Measurements from ENCODE around the gene EVX2.

Gene EVX2

DNA sequence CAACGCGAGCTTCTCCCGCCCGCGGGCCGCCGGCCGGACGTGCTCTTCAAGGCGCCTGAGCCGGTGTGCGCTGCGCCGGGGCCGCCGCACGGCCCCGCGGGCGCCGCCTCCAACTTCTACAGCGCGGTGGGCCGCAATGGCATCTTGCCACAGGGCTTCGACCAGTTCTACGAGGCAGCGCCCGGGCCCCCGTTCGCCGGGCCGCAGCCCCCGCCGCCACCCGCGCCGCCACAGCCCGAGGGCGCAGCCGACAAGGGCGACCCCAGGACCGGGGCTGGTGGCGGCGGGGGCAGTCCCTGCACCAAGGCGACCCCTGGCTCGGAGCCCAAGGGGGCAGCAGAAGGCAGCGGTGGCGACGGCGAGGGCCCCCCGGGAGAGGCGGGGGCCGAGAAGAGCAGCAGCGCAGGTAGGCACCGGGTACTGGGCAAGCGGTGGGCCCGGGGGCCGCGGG is 24.0 kb upstream of the EVX2 start:
- DNase-seq (ENCODE audit: low read depth): no peak

DNA sequence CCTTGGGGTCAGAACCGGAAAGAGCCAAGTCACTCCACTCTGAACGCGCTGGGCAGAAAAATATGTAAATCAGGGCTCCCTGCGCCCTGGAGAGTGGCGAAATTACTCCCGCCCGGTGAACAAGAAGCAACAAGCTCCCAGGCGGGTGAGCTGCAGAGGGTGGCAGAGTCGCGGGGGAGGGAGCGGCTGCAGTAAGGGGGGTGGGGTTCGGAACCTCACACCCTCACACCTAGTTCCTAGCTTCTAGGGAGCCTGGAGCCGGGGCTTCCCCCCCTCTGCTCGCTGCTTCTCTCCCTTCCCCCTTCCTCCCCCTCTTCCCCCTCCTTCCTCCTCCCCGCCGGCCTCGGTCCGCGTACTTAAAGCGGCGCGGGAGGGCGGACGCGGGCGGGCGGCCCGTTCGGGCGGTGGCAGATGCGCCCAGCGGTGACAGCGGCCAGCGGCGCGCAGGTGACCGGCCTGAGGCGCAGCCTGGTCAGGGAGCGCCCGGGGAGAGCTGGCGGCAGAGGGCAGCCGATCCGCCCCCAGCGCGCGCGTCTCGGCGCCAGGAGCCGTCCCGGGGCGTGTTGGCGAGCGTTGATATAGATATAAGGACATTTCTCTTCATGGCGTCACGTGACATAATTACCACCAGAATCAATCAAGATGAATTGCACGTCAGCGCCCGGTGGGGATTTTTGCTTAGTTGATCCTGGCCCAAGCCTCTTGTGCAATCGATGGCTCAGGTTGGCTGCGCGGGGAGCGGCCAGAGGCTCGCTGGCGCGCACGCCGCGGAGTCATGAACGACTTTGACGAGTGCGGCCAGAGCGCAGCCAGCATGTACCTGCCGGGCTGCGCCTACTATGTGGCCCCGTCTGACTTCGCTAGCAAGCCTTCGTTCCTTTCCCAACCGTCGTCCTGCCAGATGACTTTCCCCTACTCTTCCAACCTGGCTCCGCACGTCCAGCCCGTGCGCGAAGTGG is 23.1 kb upstream of the EVX2 start, which contains the start of gene HOXD11:
Gene HOXD11, plus strand, starts transcription at position 700 of the 959 bp plus-strand sequence. Its CDS starts 76 bp downstream, at position 776.
- no peak for DNase-seq (ENCODE audit: low read depth)

DNA sequence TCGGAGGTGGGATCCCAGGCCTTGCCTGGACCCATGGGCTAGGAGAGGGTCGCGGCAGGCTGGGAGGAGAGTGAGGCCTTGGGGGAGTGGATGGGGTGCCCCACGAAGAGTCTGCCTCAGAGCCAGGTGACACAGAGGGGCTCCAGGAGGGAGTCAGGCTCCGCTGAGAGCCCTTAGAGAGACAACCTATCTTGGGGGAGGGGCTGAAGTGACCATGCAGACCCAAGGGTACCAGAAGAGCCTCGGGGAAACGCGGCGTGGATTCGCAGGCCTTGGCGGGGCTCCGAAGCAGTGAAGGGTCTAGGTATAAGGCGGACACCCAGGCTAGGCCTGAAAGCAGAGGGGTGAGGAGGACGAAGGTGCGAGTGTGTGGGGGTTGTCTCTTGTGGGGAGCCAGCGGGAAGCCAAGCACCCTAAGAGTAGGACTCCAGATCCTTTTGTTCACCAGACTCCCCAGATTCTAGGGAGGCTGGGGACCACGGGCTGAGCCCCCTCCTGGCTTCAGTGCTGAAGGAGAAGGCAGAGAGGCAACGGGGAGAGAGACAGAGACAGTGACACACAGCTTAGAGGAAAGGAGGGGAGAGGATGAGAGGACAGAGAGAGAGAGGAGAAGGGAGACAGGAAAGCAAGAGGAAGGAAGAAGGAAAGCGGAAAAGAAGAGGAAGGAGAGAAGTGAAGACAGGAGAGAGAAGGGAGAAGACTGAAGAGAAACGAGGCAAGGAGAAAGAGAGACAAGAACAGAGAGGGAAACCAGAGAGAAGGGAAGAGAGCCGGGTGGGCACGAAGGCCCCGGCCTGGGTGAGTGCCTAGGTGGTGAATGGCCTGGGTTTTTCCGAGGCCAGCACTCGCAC is 22.2 kb upstream of the EVX2 start:
- no peak for DNase-seq (ENCODE audit: low read depth)

DNA sequence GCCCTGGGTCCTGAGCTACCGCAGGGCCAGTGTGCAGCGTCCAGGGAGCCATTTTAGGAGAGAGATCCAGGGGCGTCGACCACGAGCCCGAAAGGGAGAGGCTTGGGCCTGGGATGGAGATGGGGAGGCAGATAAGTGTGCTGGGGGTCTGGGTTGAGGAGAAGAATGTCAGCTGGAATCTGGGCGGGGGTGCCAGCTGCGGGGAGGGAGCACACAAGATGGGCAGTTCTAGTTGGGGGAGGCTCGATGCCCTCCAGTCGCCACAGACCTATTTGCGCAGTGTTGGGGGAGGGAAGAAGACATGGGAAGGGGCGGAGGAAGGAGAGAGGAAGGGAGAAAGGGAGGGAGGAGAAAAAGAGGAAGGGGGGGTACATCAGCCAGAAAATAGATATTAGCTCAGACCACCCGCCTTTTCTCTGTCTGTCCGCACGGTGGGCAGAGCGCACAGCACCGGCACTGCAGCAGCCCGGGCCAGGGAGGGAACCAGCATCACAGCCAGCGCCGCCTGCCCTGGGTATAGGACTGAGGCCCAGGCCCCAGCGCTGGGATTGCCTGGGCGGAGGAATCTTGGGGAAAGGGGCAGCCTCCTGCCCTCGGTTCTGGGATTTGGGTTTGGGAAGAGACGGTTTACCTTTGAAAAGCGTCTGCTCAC is 21.4 kb upstream of the EVX2 start:
- no peak for DNase-seq (ENCODE audit: low read depth)

DNA sequence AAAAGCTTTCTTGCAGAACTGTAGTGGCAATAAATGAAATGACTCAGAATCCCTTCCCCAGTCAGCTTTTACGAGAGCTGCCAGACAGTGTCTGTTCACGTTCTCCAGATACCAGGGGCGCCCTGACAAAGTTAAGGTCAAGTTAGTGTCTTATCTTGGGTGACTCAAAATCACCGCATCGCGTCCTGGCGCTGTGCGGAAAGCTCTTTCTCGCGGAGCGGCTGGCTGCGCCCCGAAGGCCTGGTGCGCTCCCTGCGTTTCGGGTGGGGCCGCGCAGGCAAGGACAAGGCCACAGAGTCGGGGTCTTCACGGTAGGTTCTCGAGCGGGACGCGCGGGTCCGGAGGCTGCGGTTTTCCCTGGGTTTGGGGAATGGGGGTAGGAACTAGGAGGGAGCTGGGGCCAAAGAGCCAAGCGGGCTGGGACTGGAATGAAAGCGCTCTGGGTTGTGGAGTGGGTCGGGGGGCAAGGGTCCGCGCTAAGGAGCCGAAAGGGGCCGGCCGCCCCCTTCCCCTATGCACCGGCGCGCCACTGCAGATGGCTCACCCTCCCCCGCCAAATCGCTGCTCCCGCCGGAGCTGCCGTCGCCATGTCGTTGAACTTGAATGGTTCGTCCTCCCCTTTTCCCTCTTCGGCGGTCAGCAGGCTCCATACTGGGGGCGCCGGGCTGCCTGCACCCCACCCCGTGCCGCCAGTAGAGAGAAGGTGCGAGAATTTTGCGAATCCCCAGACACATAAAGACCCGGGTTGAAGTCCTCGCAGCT is 20.7 kb upstream of the EVX2 start:
- no peak for DNase-seq (ENCODE audit: low read depth)

DNA sequence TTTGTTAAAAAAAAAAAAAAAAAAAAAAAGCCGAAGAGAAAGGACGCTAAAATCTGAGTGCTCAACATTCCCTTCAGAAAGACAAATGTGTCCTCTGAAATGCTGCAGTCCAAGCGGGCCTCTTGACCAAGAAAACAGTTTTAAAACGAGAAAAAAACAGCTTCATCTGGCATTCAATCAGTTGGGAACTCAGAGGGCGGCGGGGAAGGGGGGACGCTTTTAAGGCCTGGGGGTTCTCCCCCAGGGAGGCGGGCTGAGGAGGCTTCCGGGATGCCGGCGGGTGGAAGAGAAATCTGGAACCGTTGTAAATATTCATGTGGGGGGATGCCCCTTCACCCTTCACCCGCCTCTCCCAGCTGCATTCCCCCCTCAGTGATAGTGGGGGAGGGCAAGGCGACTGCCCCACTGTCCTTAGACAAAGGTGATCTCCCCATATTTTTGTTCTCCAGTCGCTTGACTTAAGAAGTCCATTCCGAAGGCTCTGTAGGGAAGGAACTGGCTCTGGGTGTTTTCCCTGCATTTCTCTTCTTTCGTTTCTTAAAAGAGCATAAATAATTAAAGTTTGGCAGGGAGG is 20.1 kb upstream of the EVX2 start:
- DNase-seq (ENCODE audit: low read depth): no peak

DNA sequence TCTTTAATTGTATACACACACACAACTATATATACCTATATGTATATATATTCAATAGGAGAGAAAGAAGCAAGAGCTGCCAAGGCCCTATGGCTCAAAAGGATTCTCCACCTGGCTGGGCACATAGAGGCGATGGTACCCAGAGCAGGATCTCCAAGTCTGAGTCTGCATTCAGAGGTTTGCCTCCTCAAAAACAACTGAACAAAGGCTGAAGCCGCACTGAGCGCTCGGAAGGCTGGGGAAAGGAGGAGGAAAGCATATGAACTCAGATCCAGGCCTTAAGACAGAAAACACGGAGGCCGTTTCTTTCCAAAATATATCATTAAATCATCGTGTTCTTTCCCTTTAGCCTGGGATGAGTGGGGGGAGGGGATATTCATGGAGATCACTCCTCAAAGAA is 19.4 kb upstream of the EVX2 start:
- no peak for DNase-seq (ENCODE audit: low read depth)

DNA sequence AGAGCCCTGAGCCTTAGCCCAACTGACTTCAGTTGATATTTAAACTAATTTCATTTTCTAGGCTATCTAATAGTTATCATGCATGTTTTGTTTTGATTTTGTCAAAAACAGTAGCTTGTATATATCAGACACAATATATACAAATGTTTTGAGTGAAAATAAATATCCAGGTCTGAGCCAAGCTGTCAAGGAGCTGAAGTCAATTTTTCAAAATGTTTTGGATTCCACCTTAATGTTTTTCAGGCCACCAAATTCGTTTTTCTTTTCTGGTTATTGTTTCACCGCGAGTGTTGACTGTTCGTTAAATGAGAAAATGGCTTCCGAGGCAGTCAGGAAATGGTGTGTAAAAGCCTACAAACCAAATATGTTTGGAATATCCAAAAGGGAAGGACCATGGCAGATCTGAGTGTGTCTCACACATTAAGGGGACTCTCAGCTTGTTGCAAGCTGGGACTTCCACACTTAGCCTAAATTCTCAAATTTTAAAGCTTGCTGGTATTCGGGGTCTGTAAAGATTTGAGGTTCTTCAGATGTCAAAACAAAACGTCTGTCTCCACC is 18.6 kb upstream of the EVX2 start:
- DNase-seq (ENCODE audit: low read depth): no peak

DNA sequence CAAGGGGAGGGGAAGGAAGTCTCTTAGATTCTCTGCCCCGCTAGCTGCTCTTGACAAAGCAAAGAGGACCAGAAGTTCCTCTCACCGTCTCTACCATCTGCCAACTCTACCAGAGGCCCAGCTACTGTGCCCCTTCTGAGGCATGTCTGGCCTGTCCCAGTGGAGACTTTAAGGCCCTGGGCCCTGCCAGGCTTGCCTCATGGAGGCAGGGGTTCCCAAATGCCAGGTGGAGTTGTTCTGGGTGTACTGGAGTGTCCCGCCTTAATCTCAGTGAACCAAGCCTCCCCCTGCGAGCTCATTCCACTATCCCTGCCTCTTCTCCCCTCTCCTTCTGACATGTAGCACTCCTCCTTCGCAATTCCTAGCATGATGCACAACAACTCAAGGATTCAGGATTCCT is 18.1 kb upstream of the EVX2 start:
- DNase-seq (ENCODE audit: low read depth): no peak

DNA sequence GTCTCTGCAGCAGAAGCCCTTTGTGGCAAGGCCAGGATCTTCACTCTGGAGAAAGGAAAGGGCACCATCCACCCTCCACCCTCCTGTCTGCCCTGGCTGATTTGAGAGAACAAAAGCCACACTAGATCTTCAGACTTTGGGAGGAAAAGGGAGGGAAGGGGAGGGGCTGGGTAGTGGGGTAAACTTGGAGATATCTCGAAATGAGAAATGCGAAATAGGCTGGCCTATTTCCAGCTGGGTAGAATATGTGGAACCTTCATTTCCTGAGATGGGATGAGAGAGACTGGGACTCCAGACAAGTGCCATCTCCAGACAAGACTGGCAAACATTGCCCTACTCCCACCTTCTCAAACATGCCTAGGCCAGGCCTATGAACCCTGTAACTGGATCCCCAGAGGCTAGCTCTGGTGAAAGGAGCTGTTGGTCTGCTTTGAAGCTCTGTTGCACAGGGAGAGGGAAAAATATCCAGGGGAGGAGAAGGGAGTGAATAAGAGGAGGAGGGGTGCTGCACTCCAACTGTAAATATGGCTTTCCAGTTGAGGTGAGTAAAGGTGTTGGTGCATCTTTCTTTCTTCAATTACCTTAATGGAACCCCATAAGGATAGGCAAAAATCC is 17.6 kb upstream of the EVX2 start:
- DNase-seq (ENCODE audit: low read depth): no peak

DNA sequence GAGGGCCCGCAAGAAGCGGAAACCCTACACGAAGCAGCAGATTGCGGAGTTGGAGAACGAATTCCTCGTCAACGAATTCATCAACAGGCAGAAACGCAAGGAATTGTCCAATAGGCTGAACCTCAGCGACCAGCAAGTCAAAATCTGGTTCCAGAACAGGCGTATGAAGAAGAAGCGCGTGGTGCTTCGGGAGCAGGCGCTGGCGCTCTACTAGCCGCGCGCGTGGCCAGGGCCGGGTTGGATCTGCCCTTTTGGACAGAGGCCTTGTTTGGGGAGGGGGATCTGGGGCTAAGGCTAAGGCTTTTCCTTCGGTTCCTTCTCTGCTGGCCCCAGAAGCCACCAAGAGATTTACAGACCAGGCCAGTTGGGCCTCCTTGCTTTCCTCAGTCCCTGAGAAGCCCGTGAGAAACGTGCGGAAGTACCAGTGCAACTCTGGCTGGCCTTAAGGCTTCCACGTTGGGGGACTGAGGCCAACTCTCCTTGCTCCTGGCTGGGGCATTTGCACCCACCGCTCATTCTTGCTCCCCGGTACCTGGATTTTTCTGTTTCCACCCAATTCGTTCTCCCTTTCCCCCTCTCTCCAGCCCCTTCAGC is 16.9 kb upstream of the EVX2 start:
- DNase-seq (ENCODE audit: low read depth): no peak

DNA sequence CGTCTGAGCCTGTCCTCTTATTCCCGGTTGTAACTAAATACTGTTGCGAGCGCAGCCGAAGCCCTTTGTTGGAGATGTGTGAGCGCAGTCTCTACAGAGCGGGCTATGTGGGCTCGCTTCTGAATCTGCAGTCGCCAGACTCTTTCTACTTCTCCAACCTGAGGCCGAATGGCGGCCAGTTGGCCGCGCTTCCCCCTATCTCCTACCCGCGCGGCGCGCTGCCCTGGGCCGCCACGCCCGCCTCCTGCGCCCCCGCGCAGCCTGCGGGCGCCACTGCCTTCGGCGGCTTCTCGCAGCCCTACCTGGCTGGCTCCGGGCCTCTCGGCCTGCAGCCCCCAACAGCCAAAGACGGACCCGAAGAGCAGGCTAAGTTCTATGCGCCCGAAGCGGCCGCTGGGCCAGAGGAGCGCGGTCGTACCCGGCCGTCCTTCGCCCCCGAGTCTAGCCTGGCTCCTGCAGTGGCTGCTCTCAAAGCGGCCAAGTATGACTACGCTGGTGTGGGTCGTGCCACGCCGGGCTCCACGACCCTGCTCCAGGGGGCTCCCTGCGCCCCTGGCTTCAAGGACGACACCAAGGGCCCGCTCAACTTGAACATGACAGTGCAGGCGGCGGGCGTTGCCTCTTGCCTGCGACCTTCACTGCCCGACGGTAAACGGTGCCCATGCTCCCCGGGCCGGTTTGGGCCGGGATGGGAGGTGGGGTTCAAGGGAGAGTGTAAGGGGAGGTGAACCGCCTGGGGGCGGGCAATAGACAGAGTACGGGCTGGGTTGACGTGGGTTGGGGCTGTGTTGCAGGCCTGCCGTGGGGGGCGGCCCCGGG is 16.2 kb upstream of the EVX2 start, which contains the start of gene HOXD12:
Gene HOXD12, plus strand, starts transcription at position 68 of the 819 bp plus-strand sequence. Its CDS starts 7 bp downstream, at position 75.
- DNase-seq (ENCODE audit: low read depth): no peak

DNA sequence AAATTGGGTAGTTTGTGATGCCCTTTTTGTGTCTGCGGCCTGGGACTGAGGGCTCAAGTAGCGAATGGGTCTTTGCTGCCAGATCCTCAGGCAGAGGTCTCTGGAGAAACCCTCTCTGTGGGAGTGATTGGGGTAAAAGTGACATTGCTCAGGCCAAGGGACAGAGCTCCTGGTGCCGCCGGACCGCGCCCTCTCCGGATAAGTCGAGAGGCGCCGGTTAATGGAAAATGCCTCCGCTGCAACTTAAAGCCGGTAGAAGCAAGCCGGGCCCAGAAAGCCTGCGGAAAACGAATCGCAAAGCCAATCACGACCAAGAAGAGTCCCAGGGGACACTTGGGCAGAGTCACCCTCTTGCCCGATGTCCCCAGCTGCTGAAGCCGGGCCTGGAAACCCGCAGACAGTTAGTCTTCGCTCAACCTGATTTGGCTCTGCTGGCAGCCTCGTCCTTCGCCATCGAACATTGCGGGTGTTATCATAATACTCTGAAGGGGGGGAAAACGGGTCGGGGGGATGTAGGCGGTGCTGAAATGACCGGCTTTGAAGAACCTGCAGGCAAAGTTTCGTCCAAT is 15.5 kb upstream of the EVX2 start:
- DNase-seq (ENCODE audit: low read depth): no peak

DNA sequence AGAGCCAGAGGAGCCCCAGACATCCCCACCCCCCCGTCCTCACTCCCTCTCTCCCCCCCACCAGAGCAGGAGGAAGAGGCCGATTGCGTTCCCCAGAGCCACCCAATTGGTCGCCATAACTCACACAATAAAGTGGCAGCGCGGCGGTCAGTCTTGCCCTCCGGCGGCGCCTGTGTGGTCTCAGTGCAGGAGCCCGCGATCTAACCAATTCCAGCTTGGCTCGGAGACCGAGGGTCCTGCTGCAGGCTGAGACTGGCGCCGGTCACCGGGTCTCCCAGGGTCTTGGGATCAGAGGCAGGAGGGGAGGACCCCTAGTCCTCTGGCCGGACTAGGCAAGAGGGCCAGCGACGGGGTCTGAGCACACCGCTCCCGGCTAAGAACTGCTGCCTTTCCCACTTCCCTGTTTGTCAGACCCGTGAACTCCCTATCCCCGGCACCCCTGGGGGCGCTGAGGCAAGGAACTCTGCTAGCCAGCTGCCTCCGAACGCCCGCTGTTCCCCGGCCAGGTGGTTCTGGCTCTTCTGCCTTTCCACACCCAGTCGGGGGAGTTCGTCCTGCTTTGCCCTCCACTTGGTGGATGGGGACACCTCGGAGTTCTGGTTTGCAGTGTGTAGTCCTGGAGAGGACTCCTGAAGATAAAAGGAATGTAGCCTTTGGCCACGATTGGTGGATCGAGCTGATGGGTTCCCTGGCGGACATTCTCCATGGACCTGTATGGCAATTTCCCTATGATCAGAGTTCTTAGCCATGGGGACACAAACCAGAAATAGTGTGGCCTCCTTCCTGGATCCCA is 14.8 kb upstream of the EVX2 start:
- no peak for DNase-seq (ENCODE audit: low read depth)

DNA sequence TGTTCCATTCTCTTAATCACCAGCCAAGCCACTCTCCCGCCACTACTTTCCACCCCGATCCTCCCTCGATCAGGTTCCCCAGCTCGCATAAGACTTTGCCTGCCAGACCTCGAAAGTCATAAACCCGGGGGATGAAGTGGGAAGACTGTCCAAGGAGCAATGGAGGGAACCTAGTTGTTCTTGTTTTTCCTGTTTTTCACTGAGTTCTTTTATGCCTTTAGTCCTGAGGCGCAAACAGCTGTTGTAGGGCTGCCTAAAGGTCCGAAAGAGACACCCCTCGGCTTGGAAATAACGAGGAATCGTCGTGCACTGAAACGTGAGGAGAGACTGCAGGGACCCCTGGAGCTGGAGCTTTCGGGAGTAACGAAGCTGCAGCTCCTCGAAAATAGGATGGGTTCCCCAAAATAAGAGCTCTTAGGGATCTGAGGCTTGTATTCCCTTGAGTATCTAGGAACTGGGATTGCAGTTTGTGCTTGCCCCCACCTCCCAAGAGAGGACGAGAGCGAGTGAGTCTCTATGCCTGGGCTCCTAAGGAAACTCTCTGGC is 14.1 kb upstream of the EVX2 start:
- DNase-seq (ENCODE audit: low read depth): no peak

DNA sequence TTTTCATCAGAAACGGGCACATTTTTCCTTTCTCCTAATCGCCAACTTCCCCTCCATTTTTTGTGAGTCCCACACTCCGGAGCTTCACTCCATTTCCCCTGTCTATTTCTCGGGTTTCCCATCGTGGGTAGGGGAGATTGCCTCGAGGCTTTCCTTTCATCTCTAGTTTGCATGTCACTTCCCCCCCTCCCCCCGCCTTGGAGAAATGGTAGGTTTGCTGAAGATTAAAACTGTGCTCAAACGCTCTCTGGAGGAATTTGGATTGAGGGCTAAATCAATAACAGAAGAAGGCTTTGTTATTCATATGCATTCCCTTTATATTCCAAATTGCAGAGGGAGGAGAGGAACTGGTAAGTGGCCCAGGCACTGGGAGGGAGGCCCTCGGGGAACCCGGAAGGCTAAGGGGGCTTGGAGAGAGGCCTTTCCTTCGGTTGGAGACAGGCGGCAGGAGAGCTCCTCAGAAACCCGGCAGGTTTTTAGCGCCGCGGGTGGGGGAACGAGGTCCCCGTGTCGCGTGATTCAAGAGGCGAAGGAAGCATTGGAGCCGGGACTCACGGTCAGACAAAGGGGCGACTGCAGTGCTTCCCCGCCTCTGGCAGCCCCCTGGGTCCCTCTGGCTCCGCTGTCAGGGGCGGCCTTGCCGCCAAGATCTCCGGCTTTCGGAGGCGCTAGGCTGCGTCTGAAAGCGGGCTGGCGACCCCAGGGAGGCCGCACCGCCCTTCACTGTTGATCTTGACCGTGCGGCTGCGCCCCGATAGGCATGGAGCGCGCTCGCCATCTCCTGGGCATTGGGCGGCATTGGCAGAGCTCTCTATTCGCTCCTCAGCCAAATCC is 13.4 kb upstream of the EVX2 start:
- peak; percentile 49 for DNase-seq (ENCODE audit: low read depth)

Data from iris pigment epithelial cell (primary cell).